ENCODE measurements around the gene KIF20B.
"Not testable (repeated sequence)": the region's sequence is repeated elsewhere in the genome, so short reads cannot be mapped to it uniquely, and the experiment has no call there.

Gene KIF20B

DNA sequence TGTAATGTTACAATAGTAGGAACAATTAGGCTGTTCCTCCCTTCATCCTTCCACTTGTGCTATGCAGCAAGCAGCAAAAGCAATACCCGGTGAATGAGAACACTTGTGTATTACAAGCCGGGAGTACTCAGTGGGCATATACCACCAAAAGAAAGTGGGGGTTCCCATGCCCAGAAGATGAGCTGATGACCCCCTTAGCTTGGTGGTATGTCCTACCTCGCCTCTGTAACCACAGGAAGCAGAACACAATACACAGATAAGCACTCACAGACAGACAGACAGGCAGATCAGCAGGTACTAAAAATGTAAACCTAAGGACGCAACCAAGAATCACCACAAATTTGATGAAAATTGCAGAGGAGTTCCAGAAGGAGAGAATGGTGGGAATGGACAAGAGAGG, 15.5 kb upstream of the KIF20B start:
- no peak for DNase-seq (ENCODE audit: low spot score)

DNA sequence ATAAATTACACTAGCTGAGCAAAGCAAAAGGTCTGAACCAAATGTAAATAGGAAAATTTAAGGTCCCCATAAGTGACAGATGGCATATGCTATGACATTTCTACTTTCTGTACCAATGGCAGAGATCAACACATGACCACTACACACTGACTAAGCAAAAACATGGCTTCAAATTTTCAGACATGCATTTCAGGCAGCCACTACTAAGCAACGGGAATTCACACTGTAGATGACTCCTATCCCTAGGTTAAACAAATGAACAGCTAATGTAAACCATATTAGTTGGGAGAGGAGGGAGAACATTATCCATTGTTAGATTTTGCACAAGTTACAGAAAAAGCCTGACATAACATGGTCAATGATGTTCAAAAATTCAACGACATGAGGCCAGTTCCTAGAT, 11.4 kb upstream of the KIF20B start:
- DNase-seq (ENCODE audit: low spot score): no peak

DNA sequence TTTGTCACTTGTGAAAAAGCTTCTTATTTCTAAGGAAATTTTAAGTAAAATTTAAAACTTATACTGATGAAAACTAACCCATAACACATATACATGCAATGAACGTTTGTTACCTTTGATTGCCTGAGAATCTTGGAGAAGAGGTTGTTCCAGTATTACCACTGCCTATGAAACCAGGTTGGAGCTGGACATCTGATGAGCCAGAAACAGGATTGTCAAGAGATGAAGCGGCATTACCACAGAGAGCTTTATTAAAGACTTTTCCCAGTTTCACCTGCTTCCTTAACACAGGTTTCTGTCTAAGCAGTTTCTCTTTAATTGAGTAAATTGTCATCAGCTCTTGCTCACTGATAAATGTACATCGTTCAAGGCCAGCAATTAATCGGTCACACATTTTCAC, 9.0 kb upstream of the KIF20B start:
- DNase-seq (ENCODE audit: low spot score): no peak

DNA sequence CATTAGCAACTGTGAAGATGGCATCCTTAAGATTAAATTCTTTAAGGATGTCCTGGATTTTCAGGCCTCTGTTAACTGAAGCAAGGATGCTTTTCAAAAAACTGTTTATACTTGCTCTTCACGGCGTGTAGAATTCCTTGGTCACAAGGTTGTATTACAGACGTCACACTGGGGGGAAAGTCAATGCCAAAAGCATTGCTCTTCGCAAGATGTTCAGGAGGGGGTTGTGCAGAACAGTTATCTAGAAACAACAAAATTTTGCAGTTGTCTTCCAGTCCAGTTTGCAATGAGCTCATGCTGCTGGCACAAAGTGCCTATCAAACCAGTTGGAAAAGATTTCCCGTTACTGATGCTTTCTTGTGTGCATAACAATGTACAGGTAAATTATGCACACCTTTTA, 8.2 kb upstream of the KIF20B start:
- DNase-seq (ENCODE audit: low spot score): no peak

DNA sequence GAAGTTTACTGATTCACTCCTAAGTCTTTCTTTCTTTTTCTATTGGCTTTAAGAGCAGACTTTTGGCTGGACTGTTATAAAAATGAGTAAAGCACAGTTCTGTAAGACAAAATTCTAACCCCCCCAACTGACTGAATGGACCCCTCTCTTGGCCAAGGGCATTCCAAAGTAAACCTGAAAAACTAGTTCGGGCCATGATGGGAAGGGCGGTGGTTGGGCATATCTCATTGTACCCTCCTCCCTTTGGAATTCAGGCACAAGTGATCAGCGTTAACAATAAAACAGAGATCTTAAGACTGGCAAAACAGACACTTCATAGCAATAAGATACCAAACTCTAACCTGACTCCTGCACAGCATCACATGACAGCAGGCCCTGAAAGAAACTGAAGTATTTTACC, 6.1 kb upstream of the KIF20B start:
- no peak for DNase-seq (ENCODE audit: low spot score)

DNA sequence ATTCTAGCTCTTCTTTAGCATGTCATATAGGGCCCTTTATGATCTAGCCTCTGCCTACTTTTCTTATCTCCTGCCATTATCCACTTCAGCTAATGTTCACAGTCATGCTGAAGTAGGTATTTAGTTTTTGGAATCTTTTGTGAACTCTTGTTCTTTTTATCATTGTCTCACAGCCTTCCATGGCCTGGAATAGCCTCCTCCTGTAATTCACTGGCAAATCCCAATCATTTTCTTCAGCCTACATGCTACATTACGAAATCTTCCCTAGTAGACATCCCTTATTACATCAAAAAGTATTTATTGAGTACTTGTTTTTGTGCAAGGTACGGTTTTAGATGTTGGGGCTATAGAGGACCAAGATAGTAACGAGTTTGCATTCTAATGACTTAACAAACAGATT, 3.4 kb upstream of the KIF20B start:
- DNase-seq (ENCODE audit: low spot score): no peak

DNA sequence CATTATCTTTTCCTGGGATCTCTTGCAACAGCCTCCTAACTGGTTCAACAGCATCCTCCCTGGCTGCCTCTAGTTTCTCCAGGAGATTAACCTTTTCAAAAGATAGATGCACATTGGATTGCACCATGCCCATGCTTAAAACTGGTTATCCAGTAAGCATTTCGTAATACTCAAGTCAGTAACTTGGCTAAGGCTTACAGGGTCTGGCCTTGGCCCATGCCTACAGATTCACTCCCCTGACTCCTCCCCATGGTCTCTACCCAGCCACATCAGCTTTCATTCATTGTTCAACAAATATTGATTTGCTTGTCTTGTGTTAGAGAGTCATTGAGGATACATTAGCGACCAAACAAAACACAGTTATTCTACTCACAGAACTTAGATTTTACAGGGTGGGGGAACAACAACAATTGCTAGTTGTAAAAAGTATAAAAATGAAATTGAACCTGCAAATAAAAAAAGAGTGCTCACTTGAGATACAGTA, 1.8 kb upstream of the KIF20B start:
- no peak for DNase-seq (ENCODE audit: low spot score)

DNA sequence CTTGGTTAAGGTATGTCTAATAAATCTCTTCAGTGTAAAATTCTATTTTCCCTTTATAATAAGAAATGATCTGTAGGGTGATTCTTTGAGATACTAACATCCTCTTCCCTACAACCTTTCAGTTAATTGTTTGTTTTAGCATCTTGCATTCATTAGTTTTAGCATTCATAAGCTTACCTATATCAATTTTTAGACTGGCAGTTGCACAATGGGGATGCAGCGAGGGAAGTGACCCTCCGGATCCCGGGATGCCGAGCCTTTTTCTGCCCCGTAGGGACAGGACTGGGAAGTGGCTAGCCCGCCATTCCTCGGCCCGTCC, 508 bp upstream of the KIF20B start:
- DNase-seq (ENCODE audit: low spot score): no peak

DNA sequence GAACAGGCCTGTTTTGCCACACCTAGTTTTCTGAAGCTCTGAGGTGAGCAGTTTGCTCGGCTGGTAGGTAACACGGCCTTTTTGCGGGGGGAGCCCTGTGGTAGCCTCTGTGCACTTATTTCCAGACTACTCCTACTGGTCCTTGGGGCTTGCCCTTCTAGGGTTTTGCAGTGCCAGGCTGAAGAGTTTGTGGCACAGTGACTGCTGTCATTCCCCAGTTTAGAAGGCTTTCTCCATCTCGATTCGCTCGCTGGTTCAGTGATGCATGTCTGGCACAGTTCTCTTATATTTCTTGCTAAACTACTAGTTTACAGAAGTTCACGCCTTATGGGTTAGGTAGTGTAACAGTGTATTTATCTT, 711 bp downstream of the KIF20B start:
- DNase-seq (ENCODE audit: low spot score): no peak

DNA sequence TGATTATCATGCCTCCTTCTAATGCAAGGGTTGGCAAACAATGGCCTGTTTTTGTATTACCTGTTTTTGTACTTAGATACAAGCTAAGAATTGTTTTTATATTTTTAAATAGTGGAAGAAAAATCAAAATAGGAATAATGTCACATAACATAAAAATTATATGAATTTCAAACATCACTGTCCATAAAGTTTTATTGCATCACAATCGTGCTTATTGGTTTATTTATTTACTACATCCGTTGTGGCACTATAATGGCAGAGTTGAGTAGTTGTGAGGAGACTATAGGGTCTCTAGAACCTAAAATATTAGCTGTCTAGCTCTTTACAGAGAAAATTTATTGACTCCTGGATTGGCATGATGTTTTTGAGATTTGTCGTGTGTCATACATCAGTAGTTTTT, 4.1 kb downstream of the KIF20B start:
- DNase-seq (ENCODE audit: low spot score): no peak

DNA sequence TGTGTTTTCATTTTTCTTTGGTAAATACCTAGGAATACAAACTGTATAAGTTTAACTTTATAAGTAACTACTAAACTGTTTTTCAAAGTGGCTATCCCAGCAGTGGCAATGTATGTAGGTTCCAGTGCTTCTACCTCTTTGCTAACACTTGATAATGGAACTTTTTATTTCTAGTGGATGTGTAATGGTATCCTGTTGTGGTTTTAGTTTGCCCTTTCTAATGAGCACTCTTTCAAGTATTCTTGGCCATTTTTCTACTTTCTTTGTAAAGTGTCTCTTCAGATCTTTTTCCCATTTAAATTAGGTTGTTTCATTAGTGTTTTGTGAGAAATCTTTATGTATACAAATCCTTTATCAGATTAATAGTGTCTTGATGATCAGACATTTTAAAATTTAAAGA, 4.6 kb downstream of the KIF20B start:
- DNase-seq (ENCODE audit: low spot score): no peak

DNA sequence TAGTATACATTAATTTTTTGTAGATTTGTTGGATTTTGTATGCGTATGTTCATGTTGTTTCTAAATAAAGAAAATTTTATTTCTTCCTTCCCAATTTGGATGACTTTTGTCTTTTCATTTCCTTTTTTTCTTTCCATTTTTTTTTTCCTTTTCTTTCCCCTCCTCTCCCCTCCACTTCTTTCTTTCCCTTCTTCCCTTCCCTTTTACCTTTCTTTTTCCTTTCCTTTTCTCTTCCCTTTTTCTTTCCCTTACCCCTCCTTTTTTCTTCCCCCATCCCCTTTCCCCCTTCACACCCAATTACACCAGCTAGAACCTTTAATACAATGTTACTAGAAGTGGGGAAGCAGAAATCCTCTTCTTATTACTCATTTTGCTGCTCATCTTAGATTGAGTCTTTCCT, 6.0 kb downstream of the KIF20B start:
- DNase-seq (ENCODE audit: low spot score): no peak

DNA sequence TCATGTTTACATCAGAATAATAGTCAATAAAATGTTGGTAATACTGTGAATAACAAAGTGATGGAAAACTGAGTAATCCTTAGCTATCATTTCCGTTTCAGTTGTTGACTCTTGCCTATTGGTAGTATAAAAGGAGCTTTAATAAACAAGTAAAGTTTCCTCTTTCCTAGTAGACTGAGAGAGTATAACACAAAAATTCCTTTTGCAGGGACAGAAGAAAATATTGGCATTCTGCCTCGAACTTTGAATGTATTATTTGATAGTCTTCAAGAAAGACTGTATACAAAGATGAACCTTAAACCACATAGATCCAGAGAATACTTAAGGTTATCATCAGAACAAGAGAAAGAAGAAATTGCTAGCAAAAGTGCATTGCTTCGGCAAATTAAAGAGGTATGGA, 9.4 kb downstream of the KIF20B start:
- no peak for DNase-seq (ENCODE audit: low spot score)

DNA sequence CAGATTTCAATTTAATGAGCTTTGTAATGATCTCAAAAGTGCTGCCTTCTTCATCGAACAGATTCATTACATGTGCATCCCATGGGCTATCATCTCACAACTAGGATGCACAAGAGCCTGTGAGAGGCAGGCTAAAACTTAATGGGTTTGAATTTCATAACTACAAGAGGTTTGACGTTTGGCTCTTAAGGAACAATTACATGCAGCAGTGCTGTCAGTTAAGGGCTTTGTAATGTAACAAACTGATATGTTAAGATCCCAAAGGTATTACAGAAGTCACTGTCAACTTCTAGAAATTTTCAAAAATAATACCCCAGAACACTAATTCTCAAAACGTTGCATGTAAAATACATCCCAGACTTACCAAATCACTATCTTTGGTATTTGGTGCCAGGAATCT, 33.2 kb downstream of the KIF20B start:
- no peak for DNase-seq (ENCODE audit: low spot score)

DNA sequence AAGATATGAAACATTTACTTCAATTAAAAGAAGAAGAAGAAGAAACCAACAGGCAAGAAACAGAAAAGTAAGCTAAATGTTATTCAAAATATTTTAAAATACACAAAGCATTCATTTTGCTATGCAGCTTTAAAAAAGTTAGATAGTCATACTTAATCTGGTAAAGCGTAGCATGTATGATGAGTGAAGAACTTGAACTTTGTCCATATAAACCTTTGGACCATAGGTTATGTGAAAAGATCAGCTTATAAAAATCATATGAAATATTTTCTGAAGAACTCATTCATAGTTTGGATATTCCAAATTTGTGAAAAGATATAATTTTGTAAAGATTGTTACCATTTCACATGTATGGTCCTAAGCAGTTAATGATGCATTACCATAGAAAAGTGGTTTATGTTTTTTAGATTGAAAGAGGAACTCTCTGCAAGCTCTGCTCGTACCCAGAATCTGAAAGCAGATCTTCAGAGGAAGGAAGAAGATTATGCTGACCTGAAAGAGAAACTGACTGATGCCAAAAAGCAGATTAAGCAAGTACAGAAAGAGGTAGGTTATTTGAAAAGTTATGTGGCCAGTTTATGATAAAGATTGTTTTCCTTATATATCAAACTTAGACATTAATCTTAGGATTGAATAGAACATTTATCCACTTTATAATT, 37.3 kb downstream of the KIF20B start:
- no peak for DNase-seq (ENCODE audit: low spot score)

DNA sequence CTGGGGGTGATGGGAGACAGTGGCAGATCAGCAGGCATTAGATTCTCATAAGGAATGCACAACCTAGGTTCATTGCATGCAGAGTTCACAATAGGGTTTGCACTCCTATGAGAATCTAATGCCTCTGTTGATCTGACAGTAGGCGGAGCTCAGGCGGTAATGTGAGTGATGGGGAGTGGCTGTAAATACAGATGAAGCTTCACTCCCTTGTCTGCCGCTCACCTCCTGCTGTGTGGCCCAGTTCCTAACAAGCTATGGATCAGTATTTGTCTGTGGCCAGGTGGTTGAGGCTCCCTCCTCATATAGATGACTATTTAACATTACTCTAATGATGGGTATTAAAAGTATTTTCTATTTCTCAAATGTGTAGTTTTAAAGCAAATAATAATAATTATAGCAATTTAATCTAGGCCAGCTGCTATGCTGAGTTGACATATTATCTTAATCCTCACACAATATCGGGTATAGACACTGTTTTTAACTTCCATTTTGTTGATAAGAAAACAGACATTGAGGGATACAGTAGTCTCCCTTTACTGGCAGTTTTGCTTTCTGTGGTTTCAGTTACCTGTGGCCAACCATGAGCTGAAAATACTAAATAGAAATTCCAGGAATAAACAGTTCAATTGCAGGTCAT, 39.9 kb downstream of the KIF20B start:
- no peak for DNase-seq (ENCODE audit: low spot score)

DNA sequence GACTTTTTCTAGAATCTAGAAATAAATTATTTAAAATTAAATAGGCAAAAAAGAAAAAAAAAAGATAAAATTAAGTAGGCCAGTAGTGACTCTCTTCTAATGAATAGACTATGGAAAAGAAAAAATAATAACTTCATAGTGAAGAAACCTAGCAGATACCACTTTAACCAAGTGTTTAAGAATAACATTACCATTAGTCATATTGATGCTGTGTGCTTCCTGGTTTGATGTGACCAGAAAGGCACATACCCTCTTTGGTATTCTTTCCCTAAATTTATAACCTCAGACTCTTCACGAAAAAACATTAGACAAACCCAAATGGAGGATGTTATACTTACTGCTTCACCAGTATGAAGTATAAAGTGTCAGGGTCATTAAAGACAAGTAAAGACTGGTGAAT, 42.6 kb downstream of the KIF20B start:
- DNase-seq (ENCODE audit: low spot score): no peak

DNA sequence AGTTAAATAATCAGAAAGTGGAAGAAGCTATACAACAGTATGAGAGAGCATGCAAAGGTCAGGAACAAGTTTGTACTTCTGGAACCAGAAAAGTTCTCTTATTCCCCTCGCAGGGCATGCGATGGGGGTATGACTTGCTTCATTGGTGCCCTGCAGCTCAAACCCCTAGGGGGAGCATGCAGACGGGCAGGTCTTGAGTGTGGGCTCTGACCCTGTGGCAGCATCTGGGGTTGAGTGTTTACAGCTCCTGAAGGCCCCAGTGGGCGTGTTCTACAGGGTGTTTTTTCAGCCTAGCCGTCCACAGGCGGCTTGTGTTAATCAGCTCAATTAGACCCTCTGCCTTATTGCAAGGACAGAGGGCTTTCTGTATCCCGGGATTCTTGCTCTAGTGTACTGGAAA, 44.5 kb downstream of the KIF20B start:
- DNase-seq (ENCODE audit: low spot score): no peak

DNA sequence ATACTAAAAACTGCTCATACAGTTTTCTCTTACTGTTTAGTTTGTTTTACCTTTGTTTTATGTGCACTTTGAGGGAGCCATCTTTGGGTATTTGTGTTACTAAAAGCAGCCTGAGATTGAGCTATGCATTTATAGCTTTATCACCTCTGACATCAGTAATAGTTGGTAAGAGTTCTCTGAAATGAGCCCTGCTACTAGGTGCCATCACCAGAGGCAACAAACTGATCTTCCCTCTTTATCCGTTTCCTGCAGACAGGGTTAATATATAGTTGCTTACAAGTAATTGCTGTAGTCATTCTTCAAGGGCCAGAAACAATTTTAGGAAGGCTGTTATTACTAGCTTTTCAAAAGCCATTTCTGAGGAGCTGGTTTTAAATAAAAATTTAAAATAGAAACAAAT, 49.1 kb downstream of the KIF20B start:
- DNase-seq (ENCODE audit: low spot score): no peak

DNA sequence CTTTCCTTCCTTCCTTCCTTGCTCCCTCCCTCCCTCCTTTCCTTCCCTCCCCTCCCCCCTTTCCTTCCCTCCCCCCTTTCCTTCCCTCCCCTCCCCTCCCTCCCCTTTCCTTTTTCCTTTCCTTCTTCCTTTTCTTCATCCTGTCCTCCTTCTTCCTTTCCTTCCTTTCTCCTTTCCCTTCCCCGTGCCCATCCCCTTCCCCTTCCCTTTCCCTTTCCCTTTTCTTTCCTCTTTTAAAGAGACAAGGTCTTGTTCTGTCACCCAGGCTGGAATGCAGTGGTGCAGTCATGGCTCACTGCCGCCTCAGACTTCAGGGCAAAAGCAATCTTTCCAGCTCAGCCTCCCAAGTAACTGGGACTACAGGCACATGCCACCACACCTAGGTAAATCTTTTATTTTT, 54.0 kb downstream of the KIF20B start:
- no peak for DNase-seq (ENCODE audit: low spot score)

DNA sequence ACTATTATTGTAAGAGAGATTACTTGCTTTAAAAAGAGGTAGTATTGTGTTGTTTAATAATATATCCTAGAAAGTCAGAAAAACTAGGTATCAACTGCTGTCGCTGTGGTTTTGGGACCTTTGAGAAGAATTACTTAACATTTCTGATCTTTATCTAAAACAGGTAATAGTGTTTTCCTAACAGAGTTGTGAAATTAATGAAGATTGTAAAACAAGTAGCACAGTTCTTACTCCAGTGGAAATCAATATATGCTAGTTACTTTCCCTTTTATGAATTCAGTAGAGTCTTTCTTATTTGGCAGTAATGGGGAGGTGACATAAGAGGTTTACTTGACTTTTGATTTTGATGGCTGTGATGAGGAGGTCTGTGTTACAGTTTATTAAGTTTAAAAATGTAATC, 58.1 kb downstream of the KIF20B start:
- DNase-seq (ENCODE audit: low spot score): no peak

DNA sequence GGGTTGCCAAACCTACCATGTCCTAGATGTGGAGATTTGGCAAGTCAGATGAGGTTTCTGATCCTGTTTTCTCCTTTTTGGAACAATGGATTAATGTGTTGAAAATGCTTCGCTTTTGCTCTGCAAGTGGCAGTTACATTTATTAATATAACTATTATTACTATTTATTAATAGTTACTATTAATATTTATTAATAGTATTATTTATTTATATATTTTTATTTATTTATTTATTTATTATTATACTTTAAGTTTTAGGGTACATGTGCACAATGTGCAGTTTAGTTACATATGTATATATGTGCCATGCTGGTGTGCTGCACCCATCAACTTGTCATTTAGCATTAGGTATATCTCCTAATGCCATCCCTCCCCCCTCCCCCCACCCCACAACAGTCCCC, 62.3 kb downstream of the KIF20B start:
- DNase-seq (ENCODE audit: low spot score): not testable (repeated sequence)

DNA sequence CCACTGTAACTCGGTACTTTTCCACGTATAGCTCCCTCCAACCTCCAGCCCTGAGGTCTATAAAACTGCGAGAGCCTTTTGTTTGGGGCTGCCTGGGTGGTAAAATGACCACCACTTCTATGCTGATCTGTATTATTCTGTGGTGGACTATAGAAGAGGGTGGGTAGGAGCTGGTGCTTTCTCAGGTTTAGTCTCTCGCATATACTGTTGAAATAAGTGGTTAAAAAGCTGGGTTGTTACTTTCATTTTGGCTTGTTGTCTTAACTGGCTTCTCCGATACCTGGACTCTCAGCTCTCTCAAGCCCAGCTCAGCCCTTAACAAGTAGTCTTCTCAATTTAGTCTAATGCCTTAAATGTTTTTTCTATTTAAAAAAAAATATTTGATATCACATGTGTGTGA, 70.3 kb downstream of the KIF20B start:
- DNase-seq (ENCODE audit: low spot score): no peak

DNA sequence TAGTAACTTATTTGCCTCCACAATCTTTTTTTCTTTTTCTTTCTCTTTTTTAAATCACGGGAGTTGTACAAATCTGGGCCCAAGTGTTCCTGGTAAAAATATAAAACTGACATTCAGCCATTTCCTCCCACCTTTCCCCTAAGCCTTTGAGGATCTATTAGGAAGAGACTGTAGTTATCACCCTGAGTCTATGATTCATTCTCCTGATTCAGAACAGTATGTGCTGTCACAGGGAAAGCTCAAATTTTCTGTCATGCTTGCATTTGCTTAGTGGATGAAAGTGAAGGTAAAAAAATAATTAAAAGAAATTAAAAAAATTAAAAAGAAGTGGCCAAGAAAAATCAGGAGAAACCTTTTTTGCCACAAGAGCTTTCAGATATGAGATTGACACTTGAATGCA, 71.7 kb downstream of the KIF20B start:
- DNase-seq (ENCODE audit: low spot score): no peak

DNA sequence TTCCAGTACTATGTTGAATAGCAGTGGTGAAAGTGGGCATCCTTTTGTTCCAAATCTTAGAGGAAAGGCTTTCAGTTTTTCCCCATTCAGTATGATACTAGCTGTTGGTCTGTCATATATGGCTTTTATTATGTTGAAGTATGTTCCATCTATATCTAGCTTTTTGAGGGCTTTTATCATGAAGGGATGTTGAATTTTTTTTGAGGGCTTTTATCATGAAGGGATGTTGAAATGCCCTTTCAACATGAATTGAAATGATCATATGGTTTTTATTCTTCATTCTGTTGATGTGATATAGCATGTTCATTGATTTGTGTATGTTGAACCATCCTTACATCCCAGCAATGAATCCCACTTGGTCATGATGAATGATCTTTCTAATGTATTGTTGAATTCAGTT, 75.3 kb downstream of the KIF20B start:
- DNase-seq (ENCODE audit: low spot score): no peak

Data from CD4-positive, alpha-beta T cell treated with Interleukin-15 for 4 hours (primary cell).